HepG2 (cell line): Measurements from ENCODE around the gene EHD1. TPM values are rescaled to one million over a fixed set of nuclear protein-coding genes. Genes with fewer than 3 reads are reported as not detected.
A peak's percentile ranks its signal among the peaks of the same experiment; 100 is the strongest.

Experiments used
- ATF7-NPFF ChIP-seq: sonication (generic); formaldehyde crosslinking; IDR thresholded peaks from 2 replicates; pipeline ENCODE4 v1.8.1; 2023; ENCODE audit warnings: mild to moderate bottlenecking, low read depth, missing genetic modification reagents, moderate library complexity
- CBX5 ChIP-seq: sonication (generic); formaldehyde crosslinking; IDR thresholded peaks from 2 replicates; pipeline ENCODE4 v1.4.0; 2020; ENCODE audit warnings: missing genetic modification reagents, borderline replicate concordance
- CC2D1A ChIP-seq: sonication (generic); formaldehyde crosslinking; IDR thresholded peaks from 2 replicates; pipeline ENCODE4 v1.8.1; 2023; ENCODE audit warnings: mild to moderate bottlenecking, missing genetic modification reagents
- CEBPB ChIP-seq: IDR thresholded peaks from 2 replicates; pipeline ENCODE4 v1.6.1; 2011; ENCODE audit warnings: low read depth, low read length, improper control_type of control experiment, borderline replicate concordance
- ELF4 ChIP-seq: sonication (generic); formaldehyde crosslinking; IDR thresholded peaks from 2 replicates; pipeline ENCODE4 v1.5.0; 2020; ENCODE audit warnings: missing genetic modification reagents, mild to moderate bottlenecking, moderate library complexity, borderline replicate concordance
- GATAD2A ChIP-seq: IDR thresholded peaks from 2 replicates; pipeline ENCODE4 v1.6.1; 2016
- HNF4A ChIP-seq: sonication (generic); formaldehyde crosslinking; IDR thresholded peaks from 2 replicates; pipeline ENCODE4 v1.4.0; 2020; ENCODE audit warnings: missing genetic modification reagents
- HOXA3 ChIP-seq: sonication (generic); formaldehyde crosslinking; IDR thresholded peaks from 2 replicates; pipeline ENCODE4 v1.5.0; 2020; ENCODE audit warnings: missing genetic modification reagents
- ISL2 ChIP-seq: sonication (generic); formaldehyde crosslinking; IDR thresholded peaks from 2 replicates; pipeline ENCODE4 v1.5.0; 2020; ENCODE audit warnings: missing genetic modification reagents
- JUND ChIP-seq: sonication (generic); formaldehyde crosslinking; IDR thresholded peaks from 2 replicates; pipeline ENCODE4 v1.8.0; 2022; ENCODE audit warnings: mild to moderate bottlenecking, missing genetic modification reagents
- KLF12 ChIP-seq: sonication (generic); formaldehyde crosslinking; IDR thresholded peaks from 2 replicates; pipeline ENCODE4 v1.4.0; 2020; ENCODE audit warnings: missing genetic modification reagents, borderline replicate concordance
- MAFG ChIP-seq: sonication (generic); formaldehyde crosslinking; IDR thresholded peaks from 2 replicates; pipeline ENCODE4 v1.5.1; 2020; ENCODE audit warnings: mild to moderate bottlenecking, missing genetic modification reagents
- MIXL1 ChIP-seq: IDR thresholded peaks from 2 replicates; pipeline ENCODE4 v1.6.1; 2016
- MXD3 ChIP-seq: IDR thresholded peaks from 2 replicates; pipeline ENCODE4 v1.6.1; 2016; ENCODE audit warnings: mild to moderate bottlenecking, missing biosample characterization, missing genetic modification reagents
- TBL1XR1 ChIP-seq: fragments of 150-350 bp; IDR thresholded peaks from 2 replicates; pipeline ENCODE4 v1.6.1; 2014; ENCODE audit warnings: borderline replicate concordance, low read length; ENCODE audit not compliant: partially characterized antibody
- TBX2 ChIP-seq: sonication (generic); formaldehyde crosslinking; IDR thresholded peaks from 2 replicates; pipeline ENCODE4 v1.5.0; 2020; ENCODE audit warnings: missing genetic modification reagents, mild to moderate bottlenecking, borderline replicate concordance
- TFAP4 ChIP-seq: sonication (generic); IDR thresholded peaks from 2 replicates; pipeline ENCODE4 v1.6.1; 2016; ENCODE audit warnings: low read depth, borderline replicate concordance
- TGIF2 ChIP-seq: IDR thresholded peaks from 2 replicates; pipeline ENCODE4 v1.6.1; 2016; ENCODE audit warnings: control low read depth, missing compliant biosample characterization
- YY1 ChIP-seq: IDR thresholded peaks from 2 replicates; pipeline ENCODE4 v1.6.1; 2011; ENCODE audit warnings: low read length, low read depth, moderate library complexity, mild to moderate bottlenecking; ENCODE audit not compliant: insufficient read depth, insufficient replicate concordance
- ZBTB42 ChIP-seq: sonication (generic); formaldehyde crosslinking; IDR thresholded peaks from 2 replicates; pipeline ENCODE4 v1.5.0; 2020; ENCODE audit warnings: mild to moderate bottlenecking, missing genetic modification reagents
- ZMAT5 ChIP-seq: sonication (generic); formaldehyde crosslinking; IDR thresholded peaks from 2 replicates; pipeline ENCODE4 v1.5.0; 2020; ENCODE audit warnings: mild to moderate bottlenecking, low read depth, missing genetic modification reagents, borderline replicate concordance
- ZNF124 ChIP-seq: sonication (generic); formaldehyde crosslinking; IDR thresholded peaks from 2 replicates; pipeline ENCODE4 v1.4.0; 2020; ENCODE audit warnings: missing genetic modification reagents
- ZNF235 ChIP-seq: sonication (generic); formaldehyde crosslinking; IDR thresholded peaks from 2 replicates; pipeline ENCODE4 v1.8.1; 2023; ENCODE audit warnings: mild to moderate bottlenecking, missing genetic modification reagents, borderline replicate concordance
- ZNF598 ChIP-seq: sonication (generic); formaldehyde crosslinking; IDR thresholded peaks from 2 replicates; pipeline ENCODE4 v1.5.1; 2020; ENCODE audit warnings: mild to moderate bottlenecking, missing genetic modification reagents, borderline replicate concordance
- ZNF605 ChIP-seq: sonication (generic); formaldehyde crosslinking; IDR thresholded peaks from 2 replicates; pipeline ENCODE4 v1.8.0; 2022; ENCODE audit warnings: mild to moderate bottlenecking, missing genetic modification reagents
- ZNF737 ChIP-seq: sonication (generic); formaldehyde crosslinking; IDR thresholded peaks from 2 replicates; pipeline ENCODE4 v1.5.0; 2020; ENCODE audit warnings: missing genetic modification reagents, mild to moderate bottlenecking, borderline replicate concordance
- ZNF747 ChIP-seq: sonication (generic); formaldehyde crosslinking; IDR thresholded peaks from 2 replicates; pipeline ENCODE4 v1.8.1; 2023; ENCODE audit warnings: missing genetic modification reagents, mild to moderate bottlenecking, borderline replicate concordance
- ZNF800 ChIP-seq: sonication (generic); formaldehyde crosslinking; IDR thresholded peaks from 2 replicates; pipeline ENCODE4 v1.4.0; 2020; ENCODE audit warnings: missing genetic modification reagents
- ZNF841 ChIP-seq: sonication (generic); formaldehyde crosslinking; IDR thresholded peaks from 2 replicates; pipeline ENCODE4 v1.8.1; 2023; ENCODE audit warnings: missing genetic modification reagents, borderline replicate concordance
- polyA plus RNA-seq, 8 experiments: library from polyadenylated mRNA; depleted of rRNA in 3 of 8; stranded (reverse) in 7 of 8; unstranded in 1 of 8; fragments of >200 nt; fragmentation: Illumina TruSeq in 4 of 8; extraction: Trizol in 4 of 8; gene quantifications; 2 replicates each; pipeline versions ENCODE4 v1.2.1 to v1.2.3, GENCODE V29; 2011 to 2016; ENCODE audit warnings: low read depth in 4 of 8, missing spikeins in 1 of 8, mixed read lengths in 1 of 8; ENCODE audit not compliant: insufficient read depth in 1 of 8
- total RNA-seq, 5 experiments: library from RNA; depleted of rRNA; stranded (reverse); fragments of >200 nt; fragmentation: Illumina TruSeq; extraction: Trizol; gene quantifications; 2 replicates each; pipeline ENCODE4 v1.2.3, GENCODE V29; 2016; ENCODE audit warnings: low read depth in 1 of 5

The EHD1 gene
- total and polyA plus RNA-seq, 2 of the 13 experiments (the other 11 are each of a cell fraction or from before 2014, with no cell fraction given), result 23.6 to 26.6 TPM

- TF ChIP-seq YY1 (no peak), ATF7-NPFF (CRISPR knock-in tag) (no peak), TGIF2 (CRISPR knock-in tag) (no peak), ZNF598 (CRISPR knock-in tag) (no peak), ZNF235 (CRISPR knock-in tag) (no peak), HNF4A (peak; percentile 54), ZNF605 (CRISPR knock-in tag) (0 out of 2 replicates have a peak, but pooled peaks have one; percentile 24), GATAD2A (CRISPR knock-in tag) (0 out of 2 replicates have a peak, but pooled peaks have one; percentile 12), CBX5 (no peak), ELF4 (CRISPR knock-in tag) (no peak), TBL1XR1 (no peak), JUND (CRISPR knock-in tag) (no peak), HOXA3 (no peak), MAFG (CRISPR knock-in tag) (no peak), KLF12 (CRISPR knock-in tag) (no peak), MXD3 (no peak), CEBPB (no peak), ZNF800 (CRISPR knock-in tag) (no peak), ISL2 (CRISPR knock-in tag) (no peak), ZMAT5 (CRISPR knock-in tag) (no peak), CC2D1A (no peak), TBX2 (CRISPR knock-in tag) (0 out of 2 replicates have a peak, but pooled peaks have one; percentile 34), ZNF124 (CRISPR knock-in tag) (no peak), MIXL1 (CRISPR knock-in tag) (0 out of 2 replicates have a peak, but pooled peaks have one; percentile 7), ZNF841 (CRISPR knock-in tag) (no peak), ZNF747 (CRISPR knock-in tag) (no peak), TFAP4 (no peak), ZBTB42 (CRISPR knock-in tag) (no peak), ZNF737 (no peak)
Measured at GRCh38 chr11:64872790-64873488, 5.5 kb downstream of the EHD1 start (continued).
